KOPT-K1 (cell line): ENCODE results near the gene SLC34A1.

Experiments used
- H3K27ac ChIP-seq: fragments of 200-600 bp; sonication (generic); 2 replicates; pipeline ENCODE4 v1.5.1; 2016; ENCODE audit warnings: antibody characterized with exemption, mild to moderate bottlenecking, low read depth, low read length; ENCODE audit not compliant: poor library complexity, severe bottlenecking
- H3K36me3 ChIP-seq: fragments of 200-600 bp; sonication (generic); 2 replicates; pipeline ENCODE4 v1.5.1; 2017; ENCODE audit warnings: antibody characterized with exemption, mild to moderate bottlenecking, low read length, moderate library complexity; ENCODE audit not compliant: insufficient read depth
- H3K9me3 ChIP-seq: fragments of 200-600 bp; sonication (generic); 2 replicates; pipeline ENCODE4 v1.5.1; 2017; ENCODE audit warnings: antibody characterized with exemption, low read length, mild to moderate bottlenecking; ENCODE audit not compliant: insufficient read depth, poor library complexity, severe bottlenecking

The SLC34A1 gene

DNA sequence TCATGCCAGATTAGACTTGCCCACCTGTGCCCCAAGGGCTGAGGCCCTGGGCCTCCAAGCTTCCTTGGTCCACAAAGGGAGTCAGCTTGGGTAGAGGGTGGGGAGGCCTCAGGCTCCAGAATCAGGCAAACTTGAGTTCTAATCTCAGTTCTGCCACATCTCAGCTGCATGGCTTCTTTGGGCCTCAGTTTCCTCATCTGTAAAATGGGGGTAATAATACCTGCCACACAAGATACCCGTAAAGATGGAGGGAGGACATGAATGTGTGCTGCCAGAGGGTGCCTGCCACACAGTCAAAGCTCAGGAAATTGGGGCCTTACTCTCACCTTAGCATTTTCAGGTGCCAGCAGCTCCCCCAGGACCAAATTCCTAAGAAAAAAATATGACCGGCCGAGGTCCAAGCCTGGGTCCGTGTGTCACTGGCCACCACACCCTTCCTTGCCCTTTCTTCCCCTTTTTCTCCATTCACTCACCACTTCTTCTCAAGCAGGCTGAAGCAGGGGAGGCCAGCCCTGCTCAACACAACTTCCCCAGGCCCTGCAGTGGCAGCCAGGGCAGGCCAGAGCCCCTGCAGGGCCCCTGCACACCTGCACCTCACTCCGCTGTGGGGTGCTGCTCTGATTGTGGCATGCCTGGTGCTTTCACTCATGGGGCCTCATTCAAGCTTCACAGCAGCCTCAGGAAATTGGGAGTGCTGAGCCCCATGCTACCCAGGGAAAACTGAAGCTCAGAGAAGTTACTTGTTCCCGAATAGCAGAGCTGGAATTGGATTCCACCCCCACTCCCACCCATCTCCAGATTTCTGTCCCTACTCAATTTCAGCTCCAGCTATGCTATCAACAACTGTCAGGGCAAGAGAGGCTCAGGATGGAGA lies 22.6 kb upstream of the SLC34A1 start:
- H3K36me3 ChIP-seq = peaks cover 4% of the 10 kb centered on the region; the same call in 1 of the 2 replicates
- peak overlapping the region; percentile 62 for H3K27ac ChIP-seq
- H3K9me3 ChIP-seq = no peaks in the 10 kb centered on the region

DNA sequence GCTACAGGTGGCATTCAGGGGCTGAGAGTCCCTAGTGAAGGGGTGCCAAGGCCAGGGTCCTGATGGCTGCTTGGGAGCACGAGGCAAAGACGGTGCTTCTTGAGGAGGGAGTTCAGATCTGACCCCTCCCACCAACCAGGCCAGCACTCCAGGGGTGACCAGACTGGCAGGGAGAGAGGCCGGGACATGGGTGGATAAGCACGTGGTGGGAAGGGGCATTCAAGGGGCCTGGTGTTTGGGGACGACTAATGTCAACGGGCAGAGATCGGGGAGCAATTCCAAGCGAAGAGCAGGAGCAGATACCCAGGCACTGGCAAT lies 22.0 kb upstream of the SLC34A1 start:
- peaks cover 10% of the 10 kb centered on the region; the same call in 1 of the 2 replicates for H3K36me3 ChIP-seq
- no peaks in the 10 kb centered on the region for H3K9me3 ChIP-seq
- peak overlapping the region; percentile 62 for H3K27ac ChIP-seq

GRCh38 chr5:177362610-177363507 lies 21.4 kb upstream of the SLC34A1 start:
- H3K9me3 ChIP-seq = no peaks in the 10 kb centered on the region
- peak overlapping the region; percentile 62 for H3K27ac ChIP-seq
- peaks cover 16% of the 10 kb centered on the region; the same call in 1 of the 2 replicates for H3K36me3 ChIP-seq

GRCh38 chr5:177363565-177363964 lies 20.7 kb upstream of the SLC34A1 start:
- Histone ChIP-seq H3K27ac (peak overlapping the region; percentile 62), H3K36me3 (peaks cover 23% of the 10 kb centered on the region; the same call in 1 of the 2 replicates), H3K9me3 (no peaks in the 10 kb centered on the region)

DNA sequence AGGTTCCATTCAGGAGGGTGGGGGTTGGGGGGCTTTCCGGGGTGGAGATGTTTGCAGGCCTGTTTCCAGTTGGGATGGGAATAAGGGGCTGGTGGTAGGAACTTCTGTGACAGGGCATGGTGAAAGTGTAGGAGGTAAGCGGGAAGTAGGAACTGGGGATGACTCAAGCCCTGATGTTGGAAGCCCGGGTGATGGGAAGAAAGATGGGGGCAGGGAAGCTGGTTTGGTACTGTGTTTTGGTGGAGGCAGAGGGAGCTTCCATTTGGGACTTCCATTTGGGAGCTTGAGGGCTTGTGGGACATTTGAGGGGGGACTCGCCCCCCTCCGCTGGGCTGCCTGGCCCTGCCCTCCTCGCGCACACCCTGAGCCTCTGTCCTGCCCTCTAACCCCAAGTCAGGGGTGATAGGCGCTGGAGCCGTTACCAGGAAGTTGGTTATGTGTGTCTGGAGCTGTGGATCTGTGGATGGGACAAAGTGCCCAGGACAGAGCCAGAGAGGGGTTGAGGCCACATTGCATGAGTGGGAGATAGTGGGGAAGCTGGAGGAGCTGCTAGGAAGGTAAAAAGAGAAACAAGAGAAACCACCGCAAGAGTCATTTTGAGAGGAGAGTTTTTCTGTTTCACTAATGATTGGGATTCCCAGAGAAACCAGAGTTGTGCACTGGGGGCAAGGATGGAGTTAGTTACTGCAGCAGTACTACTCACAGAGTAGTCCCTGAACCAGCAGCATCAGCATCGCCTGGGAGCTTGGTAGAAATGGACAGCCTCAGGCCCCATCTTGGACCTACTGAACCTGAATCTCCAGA lies 19.9 kb upstream of the SLC34A1 start:
- Histone ChIP-seq H3K9me3 (no peaks in the 10 kb centered on the region), H3K36me3 (peaks cover 31% of the 10 kb centered on the region), H3K27ac (no peak overlapping the region)

DNA sequence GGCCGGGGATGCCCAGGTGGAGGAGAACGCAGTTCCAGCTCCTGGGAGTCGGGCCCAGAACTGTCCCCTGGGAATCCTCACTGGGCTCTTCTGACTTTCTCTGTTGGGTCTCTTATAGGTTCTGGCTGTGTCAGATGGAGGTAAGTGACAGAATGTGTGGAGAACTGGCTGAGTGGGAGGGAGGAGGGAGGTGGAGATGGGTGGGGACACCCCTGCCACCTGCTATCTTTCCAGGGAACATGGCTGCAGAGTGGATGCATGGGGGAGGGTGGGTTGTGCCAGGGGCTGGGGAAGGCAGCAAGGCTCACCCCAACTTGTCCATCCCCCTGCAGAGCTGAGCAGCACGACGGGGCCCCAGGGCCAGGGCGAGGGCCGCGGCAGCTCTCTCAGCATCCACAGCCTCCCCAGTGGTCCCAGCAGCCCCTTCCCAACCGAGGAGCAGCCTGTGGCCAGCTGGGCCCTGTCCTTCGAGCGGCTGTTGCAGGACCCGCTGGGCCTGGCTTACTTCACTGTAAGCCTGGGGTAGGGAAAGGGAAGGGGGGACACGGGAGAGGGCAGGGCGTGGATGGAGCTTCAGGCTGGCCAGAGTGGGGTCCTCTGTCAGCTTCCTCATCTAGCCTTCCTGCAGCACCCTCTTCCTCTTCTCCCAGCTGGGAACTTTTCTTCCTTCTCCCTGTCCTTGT lies 18.2 kb upstream of the SLC34A1 start:
- H3K27ac ChIP-seq = no peak overlapping the region

DNA sequence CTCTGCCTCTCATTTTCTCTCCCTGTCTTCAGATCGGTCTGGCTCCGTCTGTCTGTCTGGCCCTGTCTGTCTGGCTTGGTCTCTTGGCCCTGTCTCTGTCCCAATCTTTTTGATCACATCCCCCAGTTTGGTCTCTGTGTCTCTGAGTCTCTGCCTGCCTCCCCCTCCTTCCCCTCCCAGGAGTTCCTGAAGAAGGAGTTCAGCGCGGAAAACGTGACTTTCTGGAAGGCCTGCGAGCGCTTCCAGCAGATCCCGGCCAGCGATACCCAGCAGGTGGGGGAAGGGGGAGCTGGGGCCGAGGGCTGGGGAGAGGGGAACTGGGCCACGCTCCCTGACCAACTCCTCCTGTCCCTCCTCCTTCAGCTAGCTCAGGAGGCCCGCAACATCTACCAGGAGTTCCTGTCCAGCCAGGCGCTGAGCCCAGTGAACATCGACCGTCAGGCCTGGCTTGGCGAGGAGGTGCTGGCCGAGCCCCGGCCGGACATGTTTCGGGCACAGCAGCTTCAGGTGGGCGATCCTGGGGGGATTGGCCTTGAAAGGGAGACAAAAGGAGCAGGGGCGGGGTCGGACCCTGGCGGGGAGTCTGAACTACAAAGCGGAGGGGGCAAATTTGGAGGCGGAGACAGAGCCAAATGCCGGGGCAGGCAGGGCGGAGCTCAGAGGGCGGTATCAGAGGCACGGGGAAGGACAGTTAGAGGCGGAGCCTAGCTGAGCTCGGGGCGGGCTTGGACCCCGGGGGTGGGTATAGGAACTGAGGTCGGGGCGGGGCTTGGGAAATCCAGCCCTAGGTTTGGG lies 17.5 kb upstream of the SLC34A1 start:
- Histone ChIP-seq H3K36me3 (peaks cover 51% of the 10 kb centered on the region), H3K27ac (no peak overlapping the region), H3K9me3 (no peaks in the 10 kb centered on the region)

More for the DNA sequence above, 18.2 kb upstream of the SLC34A1 start:
- H3K9me3 ChIP-seq = no peaks in the 10 kb centered on the region
- peaks cover 44% of the 10 kb centered on the region for H3K36me3 ChIP-seq

DNA sequence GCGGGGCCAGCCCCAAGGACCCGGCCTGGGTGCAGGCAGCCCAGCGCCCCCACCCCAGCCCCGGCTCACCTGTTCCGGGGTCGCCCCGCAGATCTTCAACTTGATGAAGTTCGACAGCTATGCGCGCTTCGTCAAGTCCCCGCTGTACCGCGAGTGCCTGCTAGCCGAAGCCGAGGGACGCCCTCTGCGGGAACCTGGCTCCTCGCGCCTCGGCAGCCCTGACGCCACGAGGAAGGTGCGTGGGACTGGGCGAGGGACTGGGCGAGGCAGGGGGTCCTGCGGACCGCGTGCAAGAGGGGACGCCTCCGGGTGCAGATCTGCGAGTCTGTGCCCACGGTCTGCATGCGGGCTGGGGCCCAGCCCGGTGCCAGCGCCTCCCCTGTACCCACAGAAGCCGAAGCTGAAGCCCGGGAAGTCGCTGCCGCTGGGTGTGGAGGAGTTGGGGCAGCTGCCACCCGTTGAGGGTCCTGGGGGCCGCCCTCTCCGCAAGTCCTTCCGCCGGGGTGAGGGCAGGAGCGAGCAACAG lies 16.8 kb upstream of the SLC34A1 start:
- Histone ChIP-seq H3K36me3 (peaks cover 57% of the 10 kb centered on the region), H3K27ac (no peak overlapping the region), H3K9me3 (no peaks in the 10 kb centered on the region)

DNA sequence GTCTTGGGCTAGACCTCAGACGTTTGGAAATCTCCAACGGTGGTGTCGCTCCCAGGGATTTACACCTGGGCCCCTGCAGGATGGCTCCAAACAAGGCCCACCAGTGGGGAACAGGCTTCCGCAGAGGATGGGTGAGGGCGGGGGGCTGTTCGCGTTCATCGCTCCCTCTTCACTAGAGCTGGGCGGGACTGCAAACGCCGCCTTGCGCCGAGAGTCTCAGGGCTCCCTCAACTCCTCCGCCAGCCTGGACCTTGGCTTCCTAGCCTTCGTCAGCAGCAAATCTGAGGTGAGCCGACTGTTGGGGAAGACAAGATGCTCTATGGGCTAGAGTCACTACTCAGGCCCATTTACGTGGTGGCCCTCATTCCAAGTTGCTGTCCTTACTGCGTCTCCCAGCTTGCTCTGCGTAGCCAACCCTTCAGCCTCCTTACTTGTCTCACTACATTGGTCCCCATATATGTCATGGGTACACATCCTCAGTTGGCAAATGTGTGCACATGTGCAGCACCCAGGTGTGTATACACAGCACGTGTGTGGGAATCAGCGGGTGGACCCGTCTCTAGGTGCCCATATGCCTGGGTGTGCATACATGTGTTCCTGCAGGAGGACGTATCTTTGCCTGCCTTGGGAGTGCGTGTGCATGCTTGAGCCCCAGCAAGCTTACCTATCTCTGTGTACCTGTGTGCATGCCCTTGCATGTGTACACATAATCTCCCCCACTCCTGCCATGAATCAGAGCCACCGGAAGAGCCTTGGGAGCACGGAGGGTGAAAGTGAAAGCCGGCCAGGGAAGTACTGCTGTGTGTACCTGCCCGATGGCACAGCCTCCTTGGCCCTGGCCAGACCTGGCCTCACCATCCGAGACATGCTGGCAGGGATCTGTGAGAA lies 16.0 kb upstream of the SLC34A1 start:
- Histone ChIP-seq H3K36me3 (peaks cover 62% of the 10 kb centered on the region), H3K27ac (no peak overlapping the region), H3K9me3 (no peaks in the 10 kb centered on the region)

GRCh38 chr5:177368869-177369644 lies 15.2 kb upstream of the SLC34A1 start:
- no peak overlapping the region for H3K27ac ChIP-seq
- no peaks in the 10 kb centered on the region for H3K9me3 ChIP-seq
- peaks cover 71% of the 10 kb centered on the region for H3K36me3 ChIP-seq

GRCh38 chr5:177369645-177370440 lies 14.4 kb upstream of the SLC34A1 start:
- no peaks in the 10 kb centered on the region for H3K9me3 ChIP-seq
- H3K36me3 ChIP-seq = peaks cover 71% of the 10 kb centered on the region
- no peak overlapping the region for H3K27ac ChIP-seq
